ENCODE measurements around the gene IGF2BP2. TPM values are rescaled to one million over a fixed set of nuclear protein-coding genes. Genes with fewer than 3 reads are reported as not detected.

Gene IGF2BP2
- total and polyA plus RNA-seq, 10 donors: 1.1 to 21.1 (median 12.0) TPM

DNA sequence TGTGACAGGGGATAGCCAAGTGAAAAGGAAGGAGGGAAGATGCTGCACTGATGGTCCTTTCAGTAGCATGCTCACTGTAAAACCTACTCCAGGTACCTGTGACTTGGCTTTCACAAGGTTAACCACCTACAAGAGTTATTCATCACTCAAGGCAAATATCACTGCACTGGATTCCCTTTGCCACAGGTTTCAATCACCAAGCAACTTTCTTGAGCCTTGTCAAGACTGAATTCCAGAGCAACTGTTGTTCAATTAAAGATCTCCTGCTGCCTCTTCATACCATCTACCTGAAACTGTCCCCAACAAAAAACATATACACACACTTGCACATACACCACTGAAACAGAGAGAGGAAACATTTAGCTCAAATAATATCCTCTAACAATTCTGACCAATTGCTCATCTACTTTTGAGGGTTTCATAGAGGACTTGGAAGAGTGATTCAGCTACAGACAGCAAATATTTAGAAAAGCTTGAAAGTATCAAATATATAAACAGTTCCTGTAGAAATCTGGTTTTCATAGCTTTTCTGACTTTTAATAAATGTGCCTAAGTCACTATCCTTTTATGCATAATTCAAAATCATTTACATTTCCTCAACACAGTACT, 6.5 kb downstream of the IGF2BP2 start:
- Histone ChIP-seq H3K4me1 (peaks cover 0 to 62% (median 23%) of the 10 kb centered on the region in 6 donors), H3K36me3 (no peaks in the 10 kb centered on the region), H3K27me3 (replicated peaks in 1 of 7) (peaks cover 0 to 43% (median 9%) of the 10 kb centered on the region in 7 donors), H3K27ac (no peak overlapping the region), H3K4me3 (no peak overlapping the region), H3K9me3 (no peaks in the 10 kb centered on the region)
- no peak for TF ChIP-seq POLR2A (IDR thresholded peaks at IDR 0.05)
- TF ChIP-seq POLR2AphosphoS5 (IDR thresholded peaks at IDR 0.05): no peak
- TF ChIP-seq, protein P1, sequence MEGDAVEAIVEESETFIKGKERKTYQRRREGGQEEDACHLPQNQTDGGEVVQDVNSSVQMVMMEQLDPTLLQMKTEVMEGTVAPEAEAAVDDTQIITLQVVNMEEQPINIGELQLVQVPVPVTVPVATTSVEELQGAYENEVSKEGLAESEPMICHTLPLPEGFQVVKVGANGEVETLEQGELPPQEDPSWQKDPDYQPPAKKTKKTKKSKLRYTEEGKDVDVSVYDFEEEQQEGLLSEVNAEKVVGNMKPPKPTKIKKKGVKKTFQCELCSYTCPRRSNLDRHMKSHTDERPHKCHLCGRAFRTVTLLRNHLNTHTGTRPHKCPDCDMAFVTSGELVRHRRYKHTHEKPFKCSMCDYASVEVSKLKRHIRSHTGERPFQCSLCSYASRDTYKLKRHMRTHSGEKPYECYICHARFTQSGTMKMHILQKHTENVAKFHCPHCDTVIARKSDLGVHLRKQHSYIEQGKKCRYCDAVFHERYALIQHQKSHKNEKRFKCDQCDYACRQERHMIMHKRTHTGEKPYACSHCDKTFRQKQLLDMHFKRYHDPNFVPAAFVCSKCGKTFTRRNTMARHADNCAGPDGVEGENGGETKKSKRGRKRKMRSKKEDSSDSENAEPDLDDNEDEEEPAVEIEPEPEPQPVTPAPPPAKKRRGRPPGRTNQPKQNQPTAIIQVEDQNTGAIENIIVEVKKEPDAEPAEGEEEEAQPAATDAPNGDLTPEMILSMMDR (IDR thresholded peaks at IDR 0.05 in 8 of 11, conservative IDR thresholded peaks at IDR 0.05 in 3 of 11): no peak
- no peak for DNase-seq
- intact Hi-C loops (cut with DNase I; ENCODE audit: low total_unique reads): no loop called here

DNA sequence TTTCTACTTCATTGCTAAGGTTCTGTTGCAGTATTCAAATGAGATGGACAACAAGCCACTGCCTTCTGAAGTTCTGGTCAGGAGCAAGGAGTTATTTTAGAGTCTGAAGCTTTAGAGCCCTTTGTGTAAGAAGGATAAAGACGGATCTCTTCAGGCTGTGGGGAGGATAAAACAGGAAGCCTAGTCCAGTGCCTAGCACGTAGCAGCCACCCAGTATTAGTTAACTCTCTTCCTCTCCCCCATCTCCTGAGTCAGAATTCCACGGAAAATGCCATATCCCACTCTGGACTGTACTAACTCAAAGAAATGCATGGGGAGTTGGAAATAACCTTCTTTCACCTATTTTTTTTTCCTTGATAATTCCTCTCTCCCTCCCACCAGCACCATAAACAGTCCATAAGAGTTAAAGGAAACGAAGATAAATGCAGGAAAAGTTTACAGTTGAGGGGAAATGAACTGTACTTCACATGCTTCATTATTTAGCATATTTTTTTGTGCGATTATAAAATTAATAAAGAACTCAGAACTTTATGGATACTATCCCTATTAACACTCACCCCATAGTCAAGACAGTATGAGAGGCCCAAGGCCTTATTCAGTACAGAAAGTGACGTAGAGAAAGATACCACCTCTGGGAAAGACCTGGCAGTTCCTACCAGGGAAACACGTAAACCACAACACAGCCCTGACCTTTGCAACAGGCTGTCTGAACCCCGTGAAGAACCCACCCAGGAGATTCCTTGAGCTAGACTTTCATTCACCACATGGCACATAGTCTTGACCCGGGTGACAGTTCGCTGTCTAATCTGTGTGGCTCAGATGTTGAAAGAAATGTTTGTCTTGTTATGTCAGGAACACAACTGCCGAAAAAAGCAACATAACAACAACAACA, 9.2 kb downstream of the IGF2BP2 start:
- 33 to 48% (median 40%) methylated on average over 11 of the region's 11 CpGs for WGBS, 5 donors
- no peaks in the 10 kb centered on the region for H3K9me3 ChIP-seq
- H3K4me1 ChIP-seq: peaks cover 0 to 35% (median 8%) of the 10 kb centered on the region in 6 donors
- no peak for DNase-seq
- peaks cover 0 to 16% (median 0%) of the 10 kb centered on the region in 7 donors for H3K27me3 ChIP-seq (replicated peaks in 1 of 7)
- intact Hi-C loops (cut with DNase I; ENCODE audit: low total_unique reads): no loop called here
- TF ChIP-seq, protein P1 (IDR thresholded peaks at IDR 0.05 in 8 of 11, conservative IDR thresholded peaks at IDR 0.05 in 3 of 11): no peak
- TF ChIP-seq POLR2A (IDR thresholded peaks at IDR 0.05) (no peak), POLR2AphosphoS5 (IDR thresholded peaks at IDR 0.05) (no peak)
- H3K27ac ChIP-seq: peak overlapping the region in 6 of 8 donors; percentile 10 to 52 (median 37)
- no peaks in the 10 kb centered on the region for H3K36me3 ChIP-seq
- peak overlapping the region in 1 of 8 donors; percentile 28 for H3K4me3 ChIP-seq

DNA sequence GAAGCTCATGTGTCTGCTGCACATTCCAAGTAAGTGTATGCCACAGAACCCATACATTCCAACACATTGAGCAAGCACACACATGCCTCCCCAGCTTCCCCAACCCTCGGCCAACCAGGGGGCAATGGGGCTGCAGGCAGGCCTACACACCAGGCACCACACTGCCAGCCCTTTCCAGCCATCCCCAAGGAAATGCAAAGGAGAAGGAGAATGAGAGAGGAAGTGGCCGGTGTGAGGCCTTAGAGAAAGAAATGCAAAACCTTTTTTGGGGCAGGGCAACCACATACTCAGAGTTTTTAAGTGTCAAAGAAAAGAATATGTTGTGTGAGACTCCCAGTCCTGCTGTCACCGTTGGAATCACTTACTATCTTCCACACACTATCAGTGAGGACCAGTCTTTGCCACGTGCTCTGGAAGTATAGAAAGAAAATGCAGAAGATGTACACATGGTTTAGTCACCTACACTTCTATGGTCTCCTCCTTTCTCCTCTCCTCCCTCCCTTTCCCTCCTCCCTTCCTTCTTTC, 11.1 kb downstream of the IGF2BP2 start:
- TF ChIP-seq POLR2A (IDR thresholded peaks at IDR 0.05) (no peak), POLR2AphosphoS5 (IDR thresholded peaks at IDR 0.05) (no peak)
- TF ChIP-seq, protein P1 (IDR thresholded peaks at IDR 0.05 in 8 of 11, conservative IDR thresholded peaks at IDR 0.05 in 3 of 11): no peak
- Histone ChIP-seq H3K4me3 (no peak overlapping the region), H3K27me3 (replicated peaks in 1 of 7) (peaks cover 0 to 7% (median 0%) of the 10 kb centered on the region in 7 donors), H3K27ac (no peak overlapping the region), H3K9me3 (no peaks in the 10 kb centered on the region), H3K36me3 (no peaks in the 10 kb centered on the region), H3K4me1 (peaks cover 0 to 29% (median 8%) of the 10 kb centered on the region in 6 donors)
- intact Hi-C loops (cut with DNase I; ENCODE audit: low total_unique reads): no loop called here
- 31 to 54% (median 40%) methylated on average over 4 of the region's 4 CpGs for WGBS, 5 donors
- DNase-seq: no peak

DNA sequence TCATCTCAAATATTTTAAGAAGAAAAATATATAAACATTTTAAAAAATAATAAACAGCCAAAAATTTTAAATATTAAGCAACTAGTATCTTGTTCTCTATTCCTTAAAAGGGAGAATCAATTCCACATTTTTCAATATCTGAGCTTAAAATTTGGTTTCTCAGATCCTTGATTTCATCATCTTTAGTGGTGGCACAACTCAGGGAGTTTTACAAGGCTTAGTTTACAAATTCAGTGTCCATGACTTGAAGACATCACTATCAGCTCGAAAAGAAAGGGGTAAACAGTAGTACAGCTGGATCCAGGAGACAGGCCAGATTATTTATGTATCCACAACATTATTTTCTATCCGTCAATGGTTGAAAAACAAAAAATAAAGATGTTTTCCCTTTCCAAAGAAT, 11.6 kb downstream of the IGF2BP2 start:
- TF ChIP-seq, protein P1 (IDR thresholded peaks at IDR 0.05 in 8 of 11, conservative IDR thresholded peaks at IDR 0.05 in 3 of 11): no peak
- TF ChIP-seq POLR2A (IDR thresholded peaks at IDR 0.05) (no peak), POLR2AphosphoS5 (IDR thresholded peaks at IDR 0.05) (no peak)
- Histone ChIP-seq H3K4me3 (no peak overlapping the region), H3K36me3 (no peaks in the 10 kb centered on the region), H3K27ac (no peak overlapping the region), H3K4me1 (peaks cover 0 to 29% (median 8%) of the 10 kb centered on the region in 6 donors), H3K9me3 (no peaks in the 10 kb centered on the region), H3K27me3 (replicated peaks in 1 of 7) (peaks cover 0 to 3% (median 0%) of the 10 kb centered on the region in 7 donors)
- WGBS, 5 donors: 67 to 89% (median 75%) methylated on average over 2 of the region's 2 CpGs
- intact Hi-C loops (cut with DNase I; ENCODE audit: low total_unique reads): no loop called here
- no peak for DNase-seq
